SK-N-MC (cell line): ENCODE measurements around the gene RAC2.

Experiments used
- EZH2 ChIP-seq: fragments of 200-600 bp; sonication (generic); IDR thresholded peaks from one replicate; pipeline ENCODE4 v1.6.1; 2017; ENCODE audit warnings: antibody characterized with exemption
- POLR2AphosphoS5 ChIP-seq: IDR thresholded peaks from 2 replicates; pipeline ENCODE4 v1.6.1; 2012; ENCODE audit warnings: mild to moderate bottlenecking, low read depth, low read length, borderline replicate concordance

DNA sequence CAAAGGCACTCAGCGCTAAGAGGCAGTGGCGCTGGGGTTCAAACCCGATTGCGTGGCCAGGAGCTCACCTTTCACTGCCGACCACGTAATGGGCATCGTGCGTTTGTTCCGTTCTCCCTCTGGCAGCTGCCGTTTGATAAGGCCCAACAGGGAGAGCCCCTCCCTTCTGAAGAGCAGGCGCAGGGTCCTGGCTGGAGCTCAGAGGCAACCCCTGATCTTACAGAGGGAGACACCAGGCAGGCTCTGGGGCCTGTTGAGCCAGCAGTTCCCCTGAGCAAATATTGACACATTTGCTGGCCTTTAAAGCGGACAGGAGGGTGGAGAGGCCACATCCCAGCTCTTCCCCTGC, 44.3 kb downstream of the RAC2 start:
- TF ChIP-seq EZH2 = no peak
- TF ChIP-seq POLR2AphosphoS5 = no peak
